GM12801 (cell line): Measurements from ENCODE around the gene SCARB1.

ENCODE experiments used
- TF ChIP-seq, protein P1 (sequence below): IDR thresholded peaks from one replicate; pipeline ENCODE4 v1.5.1; 2011; ENCODE audit warnings: control low read depth; ENCODE audit not compliant: insufficient read length; ENCODE audit errors: extremely low read depth

The SCARB1 gene

DNA sequence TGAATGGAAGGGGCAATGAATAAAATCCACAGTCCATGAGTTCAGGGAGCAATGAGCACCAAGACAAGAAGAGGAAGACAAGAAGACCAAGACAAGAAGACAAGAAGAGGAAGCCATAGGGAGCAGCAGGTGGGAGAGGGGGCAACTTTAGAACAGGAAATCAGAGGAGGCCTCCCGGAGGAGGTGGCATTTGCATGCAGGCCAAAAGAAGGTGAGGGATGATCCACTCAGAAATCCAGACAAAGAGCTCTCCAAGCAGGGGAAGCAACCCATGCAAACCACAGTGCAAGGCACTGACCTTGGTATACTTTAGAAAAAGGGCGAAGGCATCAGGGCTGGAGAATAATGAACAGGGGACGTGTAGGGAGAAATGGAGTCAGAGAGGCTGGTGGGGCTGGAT, 58.6 kb downstream of the SCARB1 start:
- TF ChIP-seq, protein P1, sequence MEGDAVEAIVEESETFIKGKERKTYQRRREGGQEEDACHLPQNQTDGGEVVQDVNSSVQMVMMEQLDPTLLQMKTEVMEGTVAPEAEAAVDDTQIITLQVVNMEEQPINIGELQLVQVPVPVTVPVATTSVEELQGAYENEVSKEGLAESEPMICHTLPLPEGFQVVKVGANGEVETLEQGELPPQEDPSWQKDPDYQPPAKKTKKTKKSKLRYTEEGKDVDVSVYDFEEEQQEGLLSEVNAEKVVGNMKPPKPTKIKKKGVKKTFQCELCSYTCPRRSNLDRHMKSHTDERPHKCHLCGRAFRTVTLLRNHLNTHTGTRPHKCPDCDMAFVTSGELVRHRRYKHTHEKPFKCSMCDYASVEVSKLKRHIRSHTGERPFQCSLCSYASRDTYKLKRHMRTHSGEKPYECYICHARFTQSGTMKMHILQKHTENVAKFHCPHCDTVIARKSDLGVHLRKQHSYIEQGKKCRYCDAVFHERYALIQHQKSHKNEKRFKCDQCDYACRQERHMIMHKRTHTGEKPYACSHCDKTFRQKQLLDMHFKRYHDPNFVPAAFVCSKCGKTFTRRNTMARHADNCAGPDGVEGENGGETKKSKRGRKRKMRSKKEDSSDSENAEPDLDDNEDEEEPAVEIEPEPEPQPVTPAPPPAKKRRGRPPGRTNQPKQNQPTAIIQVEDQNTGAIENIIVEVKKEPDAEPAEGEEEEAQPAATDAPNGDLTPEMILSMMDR = no peak

DNA sequence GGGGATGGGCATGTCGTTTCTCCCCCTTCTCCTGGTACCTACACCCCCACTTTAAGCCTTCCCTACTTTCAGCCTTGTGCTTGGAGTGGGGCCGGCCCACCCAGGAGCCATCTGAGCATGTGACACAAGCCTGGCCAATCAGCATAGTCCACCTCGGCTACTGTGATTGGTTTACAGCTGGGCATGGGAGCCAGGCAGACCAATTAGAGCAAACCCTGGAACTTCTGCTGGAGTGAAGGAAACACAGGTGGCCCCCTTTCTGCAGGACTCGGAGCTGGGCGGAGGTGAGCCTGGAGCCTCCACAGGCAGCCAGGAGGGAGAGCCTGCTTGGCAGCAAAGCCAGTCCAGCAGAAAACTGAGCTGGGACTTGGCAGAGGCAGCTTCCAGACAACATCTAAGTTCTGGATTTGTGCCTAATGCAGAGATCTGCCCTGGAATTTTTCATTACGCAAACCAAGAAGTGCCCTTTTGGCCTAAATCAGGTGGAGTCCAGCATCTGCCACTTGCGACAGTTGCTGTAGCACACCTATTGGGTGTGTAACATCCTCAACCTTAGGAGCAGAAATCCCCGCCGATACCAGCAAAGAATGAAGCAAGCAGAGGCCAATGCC, 59.5 kb downstream of the SCARB1 start:
- TF ChIP-seq, protein P1 = no peak

- TF ChIP-seq, protein P1 = no peak
These were observed 61.3 kb downstream of the SCARB1 start for GRCh38 chr12:124802361-124802760.

DNA sequence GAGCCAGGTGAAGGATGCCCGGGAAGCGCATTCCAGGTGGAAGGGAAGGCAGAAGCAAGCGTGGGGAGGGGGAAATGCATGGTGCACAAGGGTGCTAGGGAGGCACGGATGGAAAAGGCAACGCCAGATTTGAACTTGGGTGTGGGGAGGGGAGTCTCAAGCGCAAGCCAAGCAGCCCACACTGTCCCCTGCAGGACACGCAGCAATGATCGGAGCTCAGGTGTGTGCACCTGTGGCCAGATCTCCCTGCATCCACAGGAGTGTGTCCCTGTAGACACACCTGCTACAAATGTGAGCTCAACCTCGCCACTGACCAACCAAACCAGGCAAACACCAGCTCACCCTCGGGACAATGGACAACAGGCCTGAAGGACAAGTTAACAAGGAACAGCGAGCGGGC, 63.2 kb downstream of the SCARB1 start:
- TF ChIP-seq, protein P1 = no peak

GRCh38 chr12:124797321-124797720, 66.3 kb downstream of the SCARB1 start:
- TF ChIP-seq, protein P1 = no peak

DNA sequence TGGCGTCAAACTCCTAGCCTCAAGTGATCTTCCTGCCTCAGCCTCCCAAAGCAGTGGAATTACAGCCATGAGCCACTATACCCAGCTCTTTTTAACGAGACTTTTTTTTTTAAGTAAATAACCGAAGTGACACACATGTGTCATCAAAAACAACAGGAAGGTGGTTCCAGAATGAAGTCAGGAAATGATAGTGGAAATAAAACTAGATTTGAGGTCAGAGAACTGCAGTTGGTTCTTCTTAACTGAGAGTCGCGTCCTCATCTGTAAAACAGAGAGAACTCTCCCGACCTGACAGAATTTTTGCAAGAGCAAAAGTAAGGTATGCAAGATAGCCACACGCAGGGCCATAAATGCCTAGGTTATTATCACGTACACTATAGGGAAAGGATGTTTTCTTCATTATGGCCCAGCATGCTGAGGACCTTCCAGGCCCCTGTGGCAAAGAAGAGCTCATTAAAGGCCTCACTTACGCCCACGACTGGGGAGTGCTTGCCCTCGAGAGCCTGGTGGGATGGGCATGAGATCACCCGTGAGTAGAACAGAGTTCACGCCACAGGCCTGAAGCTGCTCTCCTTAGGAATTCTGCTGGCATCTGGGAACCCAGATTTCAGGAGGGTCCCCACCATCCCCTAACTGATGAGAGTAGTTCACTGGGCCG, 67.2 kb downstream of the SCARB1 start:
- TF ChIP-seq, protein P1 = no peak

GRCh38 chr12:124795081-124795948, 68.3 kb downstream of the SCARB1 start:
- TF ChIP-seq, protein P1 = no peak
